Left lung (tissue), 10 donors: ENCODE measurements around the gene NUP93. TPM values are rescaled to one million over a fixed set of nuclear protein-coding genes. Genes with fewer than 3 reads are reported as not detected.
A peak's percentile ranks its signal among the peaks of the same experiment; 100 is the strongest.

ENCODE experiments used
- ATAC-seq: fragments of 200-7000 bp; cut with Tn5 transposase; one replicate; pipeline ENCODE4 v1.9.1; 2020; ENCODE audit warnings: moderate library complexity
- DNase-seq, 4 donors: peaks; one replicate each; pipeline ENCODE4 v3.0.0-alpha.2; 2013 to 2020
- H3K27ac ChIP-seq, 2 donors: fragments of 200-600 bp; sonication (generic) in 1 of 2; one replicate each; pipeline versions ENCODE4 v1.5.0 to v1.8.0; 2020 to 2021
- H3K27me3 ChIP-seq, 2 donors: fragments of 200-600 bp; sonication (generic) in 1 of 2; one replicate each; pipeline versions ENCODE4 v1.5.0 to v1.8.0; 2020 to 2021
- H3K36me3 ChIP-seq, 2 donors: fragments of 200-600 bp; sonication (generic) in 1 of 2; one replicate each; pipeline versions ENCODE4 v1.5.0 to v1.8.0; 2020 to 2021
- H3K4me1 ChIP-seq, 2 donors: fragments of 200-600 bp; one replicate each; pipeline ENCODE4 v1.8.0; 2021
- H3K4me3 ChIP-seq, 2 donors: fragments of 200-600 bp; sonication (generic) in 1 of 2; one replicate each; pipeline versions ENCODE4 v1.5.0 to v1.8.0; 2020 to 2021; ENCODE audit warnings: mild to moderate bottlenecking in 1 of 2
- H3K9me3 ChIP-seq, 2 donors: fragments of 200-600 bp; sonication (generic) in 1 of 2; one replicate each; pipeline versions ENCODE4 v1.5.0 to v1.8.0; 2020 to 2021
- CTCF ChIP-seq, 2 donors: fragments of 200-600 bp; sonication (generic) in 1 of 2; IDR thresholded peaks; one replicate each; pipeline versions ENCODE4 v1.5.0 to v1.8.0; 2021; ENCODE audit warnings: antibody characterized with exemption in 2 of 2
- intact Hi-C, 2 donors: fragments of 100-400 bp; cut with DNase I; formaldehyde crosslinking; loops; one replicate each; pipeline versions ENCODE4 v1.11.2 to v1.14.2; 2022
- polyA plus RNA-seq, 6 donors: library from polyadenylated mRNA; unstranded; fragments of 120-200 nt; gene quantifications; one replicate each; pipeline ENCODE4 v1.2.1, GENCODE V29; 2013; ENCODE audit not compliant: insufficient read length in 6 of 6
- total RNA-seq, 2 donors: library from RNA; stranded (reverse); fragmentation: NEBNext Ultra II Directional; extraction: Animal tissue kit (Norgen Biotek cat#: 25700); gene quantifications; one replicate each; pipeline ENCODE4 v1.2.1, GENCODE V29; 2021
- donor health status: DM: no; HTN: yes; CAD: no.
- donor health status: DM: no; HTN: no; CAD: no.

NUP93 gene
- total and polyA plus RNA-seq, 8 donors: 47.1 to 75.9 (median 65.9) TPM

GRCh38 chr16:56847173-56847910 lies 117.4 kb downstream of the NUP93 start:
- no peak for TF ChIP-seq CTCF (IDR thresholded peaks at IDR 0.05)
- Histone ChIP-seq H3K4me1 (peaks cover 24 to 28% of the 10 kb centered on the region in 2 donors), H3K36me3 (peaks cover 0 to 36% of the 10 kb centered on the region in 2 donors), H3K4me3 (no peak overlapping the region), H3K27ac (peak overlapping the region; percentile 53 to 75), H3K27me3 (no peaks in the 10 kb centered on the region), H3K9me3 (no peaks in the 10 kb centered on the region)
- peak in 1 of 4 donors; percentile 37 for DNase-seq
- intact Hi-C loops: no loop called here
- no peak for ATAC-seq

GRCh38 chr16:56848029-56848936 lies 118.4 kb downstream of the NUP93 start:
- Histone ChIP-seq H3K27ac (peak overlapping the region; percentile 53 to 75), H3K9me3 (no peaks in the 10 kb centered on the region), H3K4me3 (no peak overlapping the region), H3K36me3 (peaks cover 0 to 27% of the 10 kb centered on the region in 2 donors), H3K4me1 (peaks cover 24 to 28% of the 10 kb centered on the region in 2 donors), H3K27me3 (no peaks in the 10 kb centered on the region)
- intact Hi-C loops: no loop called here
- DNase-seq: peak in 2 of 4 donors; percentile 48 to 54
- peak; percentile 72 for ATAC-seq
- no peak for TF ChIP-seq CTCF (IDR thresholded peaks at IDR 0.05)

- ATAC-seq (peak; percentile 61), DNase-seq (no peak)
- Histone ChIP-seq H3K4me1 (peaks cover 24 to 28% of the 10 kb centered on the region in 2 donors), H3K27ac (peak overlapping the region; percentile 53 to 75), H3K36me3 (peaks cover 0 to 18% of the 10 kb centered on the region in 2 donors), H3K4me3 (no peak overlapping the region), H3K27me3 (no peaks in the 10 kb centered on the region), H3K9me3 (no peaks in the 10 kb centered on the region)
- intact Hi-C loops: no loop called here
- no peak for TF ChIP-seq CTCF (IDR thresholded peaks at IDR 0.05)
Measured at GRCh38 chr16:56848955-56849689, 119.2 kb downstream of the NUP93 start.

- H3K4me3 ChIP-seq: no peak overlapping the region
- H3K9me3 ChIP-seq: no peaks in the 10 kb centered on the region
- peaks cover 0 to 10% of the 10 kb centered on the region in 2 donors for H3K36me3 ChIP-seq
- ATAC-seq (peak; percentile 4), DNase-seq (peak in 3 of 4 donors; percentile 13 to 76 (median 53))
- peaks cover 24 to 28% of the 10 kb centered on the region in 2 donors for H3K4me1 ChIP-seq
- H3K27me3 ChIP-seq: no peaks in the 10 kb centered on the region
- intact Hi-C loops: no loop called here
- H3K27ac ChIP-seq: peak overlapping the region; percentile 53 to 57
- TF ChIP-seq CTCF (IDR thresholded peaks at IDR 0.05): no peak
Measured at GRCh38 chr16:56849690-56850680, 120.1 kb downstream of the NUP93 start.
